ENCODE data around the gene NEK7.
"Not testable (repeated sequence)": the region's sequence is repeated elsewhere in the genome, so short reads cannot be mapped to it uniquely, and the experiment has no call there.

NEK7 gene

GRCh38 chr1:198173832-198174231 lies 17.0 kb downstream of the NEK7 start:
- no peak for FAIRE-seq

- FAIRE-seq = no peak
These were observed 17.5 kb downstream of the NEK7 start for GRCh38 chr1:198174297-198174696.

DNA sequence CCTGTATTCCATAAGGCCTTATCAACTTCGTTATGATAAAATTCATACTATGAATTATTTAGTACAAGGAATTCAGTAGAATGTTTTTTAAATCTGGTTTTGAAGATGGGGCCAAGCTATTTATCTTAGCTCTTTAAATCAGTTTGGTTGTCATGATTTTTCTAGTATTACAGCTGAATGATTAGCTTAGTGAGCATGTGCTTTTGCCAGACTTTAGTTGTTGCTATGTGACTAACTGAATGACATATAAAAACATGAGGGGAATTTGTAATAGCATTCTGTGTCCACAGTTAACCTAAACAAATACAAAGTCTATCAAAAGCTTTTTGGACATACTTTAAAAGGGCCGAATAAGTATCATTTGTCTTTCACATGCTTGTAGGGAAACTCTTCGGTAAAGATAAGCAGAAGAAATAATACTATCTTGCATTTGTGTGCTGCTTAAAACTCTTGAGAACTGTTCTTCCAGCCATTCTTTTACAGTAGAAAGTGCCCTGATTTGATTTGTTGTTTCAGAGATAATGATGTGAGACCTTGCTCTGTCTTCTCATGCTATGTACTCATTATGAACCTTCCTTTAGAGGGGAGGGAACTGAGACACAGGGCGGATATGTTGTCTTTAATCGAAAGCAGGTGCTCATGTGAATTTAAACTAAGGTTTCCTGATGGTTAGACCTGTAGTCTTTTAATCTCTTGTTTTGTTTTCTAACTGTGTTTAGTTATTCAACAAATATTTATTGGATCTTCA lies 18.8 kb downstream of the NEK7 start:
- no peak for FAIRE-seq

DNA sequence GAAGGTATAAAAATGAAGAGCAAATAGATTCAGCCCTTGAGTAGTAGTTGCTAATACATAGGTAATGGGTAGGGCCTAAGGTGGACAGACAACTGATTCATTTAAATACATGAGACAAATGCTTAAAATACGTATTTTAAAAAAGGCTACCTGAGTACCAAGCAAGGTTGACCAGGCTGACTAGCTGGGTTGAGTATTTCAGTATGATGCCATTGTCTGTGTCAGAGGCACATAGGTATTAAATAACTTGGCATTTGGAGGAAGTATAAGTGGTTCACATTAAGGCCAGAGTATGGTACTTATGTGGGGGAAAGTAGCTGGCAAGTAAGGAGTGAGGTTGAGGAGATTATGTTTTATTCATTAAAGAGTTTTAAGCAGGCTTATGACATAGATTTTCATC lies 19.4 kb downstream of the NEK7 start:
- FAIRE-seq = no peak

GRCh38 chr1:198177546-198177945 lies 20.7 kb downstream of the NEK7 start:
- no peak for FAIRE-seq

GRCh38 chr1:198178615-198179014 lies 21.8 kb downstream of the NEK7 start:
- no peak for FAIRE-seq

DNA sequence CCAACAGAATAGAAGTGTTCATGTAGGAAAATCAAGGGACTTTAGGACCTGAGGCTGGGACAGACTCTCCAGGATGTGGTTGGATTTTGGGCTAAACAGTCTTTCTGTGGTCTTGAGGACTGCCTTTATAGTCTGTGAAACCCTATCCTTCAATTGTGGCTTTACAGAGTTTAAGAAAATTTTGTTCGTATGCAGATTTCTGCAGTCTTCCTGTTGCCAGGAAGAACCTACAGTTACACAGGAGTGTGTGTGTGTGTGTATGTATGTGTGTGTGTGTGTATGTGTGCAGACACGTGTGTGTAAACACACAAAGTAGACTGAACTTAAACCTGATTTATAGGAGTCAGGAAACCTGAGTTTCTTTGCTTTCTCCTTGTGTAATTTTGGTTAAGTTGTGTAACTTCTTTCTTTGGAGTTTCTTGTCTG lies 22.8 kb downstream of the NEK7 start:
- FAIRE-seq = no peak

GRCh38 chr1:198183605-198184004 lies 26.8 kb downstream of the NEK7 start:
- no peak for FAIRE-seq

DNA sequence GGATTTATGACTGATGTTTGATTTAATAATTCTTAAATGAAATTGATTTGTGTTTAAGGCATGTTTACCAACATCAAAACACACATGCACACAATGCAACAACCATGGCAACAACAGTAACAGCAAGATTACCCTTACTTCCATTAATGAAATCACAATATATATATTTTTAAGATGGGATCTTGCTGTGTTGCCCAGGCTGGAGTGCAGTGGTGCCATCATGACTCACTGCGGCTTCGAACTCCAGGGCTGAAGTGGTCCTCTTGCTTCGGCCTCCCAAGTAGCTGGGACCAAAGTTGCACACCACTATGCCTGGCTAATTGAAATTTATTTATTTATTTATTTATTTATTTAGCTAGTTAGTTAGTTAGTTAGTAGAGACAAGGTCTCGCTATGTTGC lies 27.7 kb downstream of the NEK7 start:
- no peak for FAIRE-seq

DNA sequence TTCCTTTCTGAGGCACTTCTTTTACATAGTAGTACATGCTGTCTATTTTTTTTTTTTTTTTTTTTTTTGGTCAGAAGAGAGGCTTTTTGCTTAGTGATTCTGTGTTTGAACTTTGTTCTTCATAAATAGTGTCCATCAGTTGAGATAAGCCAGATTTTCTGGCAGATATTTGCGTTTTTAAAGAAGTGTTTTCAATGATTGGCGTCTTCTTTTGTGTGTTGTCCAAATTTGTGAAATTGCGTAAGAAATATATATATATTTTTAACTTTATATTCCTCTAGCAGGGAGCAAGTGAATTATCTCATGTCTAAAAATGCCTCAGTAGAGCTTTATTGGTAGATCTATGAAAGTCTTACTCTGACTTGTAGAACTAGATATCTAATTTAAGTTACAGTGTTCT lies 28.3 kb downstream of the NEK7 start:
- no peak for FAIRE-seq

DNA sequence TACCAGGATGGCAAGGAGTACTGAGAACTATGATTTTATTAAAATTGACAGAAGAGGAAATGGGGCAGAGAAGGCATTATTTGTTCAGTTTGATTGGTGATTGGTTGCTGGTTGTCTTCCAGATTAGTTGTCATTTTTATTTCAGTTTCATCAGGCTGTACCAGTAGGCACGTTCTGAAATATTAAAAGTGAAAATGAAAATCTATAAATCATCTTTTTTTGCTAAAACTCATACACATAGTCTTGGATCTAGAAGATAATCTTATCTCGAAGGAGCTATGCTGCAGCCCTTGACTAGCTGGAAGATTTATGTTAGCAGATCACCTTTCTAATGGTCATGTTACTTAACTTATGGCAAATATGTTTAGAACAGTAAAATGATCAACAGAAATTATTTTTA lies 29.0 kb downstream of the NEK7 start:
- FAIRE-seq = no peak

DNA sequence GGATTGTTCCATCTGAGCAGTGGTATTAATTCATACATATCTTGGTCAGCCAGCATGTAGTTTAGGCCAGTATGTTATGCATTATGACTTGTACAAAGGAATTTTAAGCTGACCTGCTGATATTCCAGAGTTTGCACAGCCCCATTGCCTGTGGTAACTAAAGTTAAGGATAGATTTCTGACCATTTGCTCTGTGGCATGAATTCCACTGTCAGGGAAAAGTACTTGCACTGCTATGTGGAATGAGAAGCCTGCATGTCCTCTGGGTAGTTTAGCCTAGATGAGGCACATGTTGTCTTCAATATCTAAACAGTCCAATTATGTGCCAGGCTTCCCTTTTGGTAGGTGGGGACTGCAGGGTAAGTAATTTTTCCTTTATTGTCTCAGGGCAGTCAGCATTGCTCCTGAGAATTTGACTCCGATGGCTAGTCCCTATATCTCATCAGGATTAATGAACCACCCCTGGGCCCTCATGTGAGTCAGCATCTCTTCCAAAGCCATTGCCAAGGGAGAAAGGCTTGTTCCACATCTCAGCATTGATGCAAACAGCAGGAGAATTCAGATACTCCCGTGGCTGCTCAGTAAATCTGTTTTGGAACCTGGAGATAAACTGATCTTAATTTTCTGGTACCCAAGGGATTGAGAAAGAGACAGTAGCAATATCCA lies 30.2 kb downstream of the NEK7 start:
- FAIRE-seq = no peak

DNA sequence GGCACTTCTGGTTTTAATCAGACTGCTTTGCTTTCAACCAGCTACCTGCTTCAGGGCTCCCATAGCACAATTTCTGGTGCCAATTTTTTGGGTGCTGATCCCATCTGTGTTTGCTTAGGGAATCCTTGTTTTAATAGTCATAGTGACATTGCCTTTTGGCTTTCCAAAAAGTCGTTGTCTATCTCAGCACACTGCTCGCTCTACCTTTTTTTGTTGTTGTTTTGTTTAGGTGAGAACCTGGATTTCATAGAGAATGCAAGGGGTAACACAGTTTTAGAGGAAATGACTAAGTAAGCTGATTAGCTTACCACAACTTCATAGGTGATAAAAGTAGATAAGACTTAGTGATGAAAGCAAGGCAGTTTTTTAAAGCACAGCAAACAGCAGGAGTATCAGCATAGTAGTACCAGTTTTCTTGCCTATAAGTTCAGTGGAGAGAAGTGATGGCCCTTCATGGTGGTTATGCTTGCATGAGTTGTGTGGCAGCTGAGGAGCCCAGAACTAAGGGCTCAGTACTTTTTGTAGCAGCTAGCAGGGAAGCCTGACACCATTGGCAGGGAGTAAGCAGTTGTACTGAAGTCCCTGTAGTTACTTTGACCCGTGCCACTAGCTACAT lies 31.3 kb downstream of the NEK7 start:
- FAIRE-seq = no peak

DNA sequence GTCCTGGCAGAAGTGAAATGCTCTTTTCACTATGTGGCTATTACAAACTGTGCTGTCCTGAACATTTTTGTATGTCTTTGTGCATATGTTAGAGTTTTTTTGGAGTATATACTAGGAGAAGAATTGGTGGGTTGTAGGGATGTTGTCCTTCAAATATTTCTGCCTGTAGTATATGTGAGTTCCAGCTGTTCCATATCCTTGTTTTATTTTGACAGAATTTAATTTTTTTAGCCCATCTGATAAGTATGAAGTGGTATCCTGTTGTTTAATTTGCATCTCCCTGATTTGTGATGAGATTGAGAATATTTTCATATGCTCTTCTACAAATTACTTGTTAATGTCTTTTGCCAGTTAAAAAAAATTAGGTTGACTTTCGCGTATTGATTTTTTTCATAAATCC lies 34.3 kb downstream of the NEK7 start:
- no peak for FAIRE-seq

GRCh38 chr1:198193871-198194270 lies 37.1 kb downstream of the NEK7 start:
- FAIRE-seq = not testable (repeated sequence)

- no peak for FAIRE-seq
These were observed 39.8 kb downstream of the NEK7 start for GRCh38 chr1:198196630-198197029.

DNA sequence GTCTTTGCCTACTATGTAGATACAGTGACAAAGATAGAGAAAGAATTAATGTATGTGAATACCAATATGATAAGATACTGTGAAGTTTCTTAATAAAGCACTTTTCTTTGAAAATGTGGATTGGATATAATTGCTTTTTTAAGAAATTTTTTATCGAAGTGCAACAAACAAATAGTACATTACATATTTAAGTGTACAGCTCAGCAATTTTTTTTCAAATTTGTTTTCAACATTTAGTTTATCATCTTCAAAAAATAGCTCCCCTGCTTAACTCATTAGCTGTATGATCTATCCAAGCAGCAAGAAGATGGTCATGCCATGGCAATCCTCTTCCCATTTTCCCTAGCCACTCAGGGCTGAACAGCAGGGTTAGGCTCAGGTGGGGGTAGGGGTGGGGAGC lies 40.5 kb downstream of the NEK7 start:
- FAIRE-seq = no peak

GRCh38 chr1:198199105-198199504 lies 42.3 kb downstream of the NEK7 start:
- FAIRE-seq = no peak

DNA sequence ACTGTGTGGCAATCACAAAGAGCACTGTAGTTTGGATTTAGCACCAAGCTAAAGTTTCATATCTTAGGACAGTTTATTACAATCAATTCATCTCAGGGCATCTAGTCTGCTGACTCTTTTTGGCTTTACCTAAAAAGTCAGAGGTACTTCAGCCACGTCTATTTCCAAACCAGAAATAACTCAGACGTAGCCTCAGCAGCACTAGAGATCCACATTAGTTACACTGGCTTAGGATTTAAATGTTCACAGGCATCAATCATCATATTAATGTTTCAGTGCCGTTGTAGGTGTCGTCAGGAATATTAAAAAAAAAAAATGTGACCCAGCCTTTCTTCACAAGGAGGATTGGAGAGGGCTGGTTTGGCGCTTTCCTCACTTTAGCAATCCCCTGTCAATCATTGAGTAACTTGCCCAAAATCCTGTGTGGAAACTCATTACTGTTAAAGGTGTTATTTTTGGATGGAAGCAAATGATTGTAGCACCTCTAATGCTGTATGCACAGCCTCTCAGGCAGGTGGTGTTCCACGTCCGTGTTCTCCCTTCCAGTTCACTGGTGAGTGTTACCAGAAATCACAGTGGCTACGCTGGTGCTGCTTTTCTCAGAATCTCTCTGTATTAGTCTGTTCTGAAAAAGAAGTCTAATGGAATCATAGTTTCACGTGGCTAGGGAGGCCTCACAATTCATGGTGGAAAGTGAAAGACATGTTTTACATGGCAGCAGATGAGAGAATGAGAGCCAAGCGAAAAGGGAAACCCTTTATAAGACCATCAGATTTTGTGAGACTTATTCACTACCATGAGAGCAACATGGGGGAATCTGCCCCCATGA lies 45.4 kb downstream of the NEK7 start:
- no peak for FAIRE-seq

- no peak for FAIRE-seq
These were observed 46.6 kb downstream of the NEK7 start for GRCh38 chr1:198203434-198203833.

DNA sequence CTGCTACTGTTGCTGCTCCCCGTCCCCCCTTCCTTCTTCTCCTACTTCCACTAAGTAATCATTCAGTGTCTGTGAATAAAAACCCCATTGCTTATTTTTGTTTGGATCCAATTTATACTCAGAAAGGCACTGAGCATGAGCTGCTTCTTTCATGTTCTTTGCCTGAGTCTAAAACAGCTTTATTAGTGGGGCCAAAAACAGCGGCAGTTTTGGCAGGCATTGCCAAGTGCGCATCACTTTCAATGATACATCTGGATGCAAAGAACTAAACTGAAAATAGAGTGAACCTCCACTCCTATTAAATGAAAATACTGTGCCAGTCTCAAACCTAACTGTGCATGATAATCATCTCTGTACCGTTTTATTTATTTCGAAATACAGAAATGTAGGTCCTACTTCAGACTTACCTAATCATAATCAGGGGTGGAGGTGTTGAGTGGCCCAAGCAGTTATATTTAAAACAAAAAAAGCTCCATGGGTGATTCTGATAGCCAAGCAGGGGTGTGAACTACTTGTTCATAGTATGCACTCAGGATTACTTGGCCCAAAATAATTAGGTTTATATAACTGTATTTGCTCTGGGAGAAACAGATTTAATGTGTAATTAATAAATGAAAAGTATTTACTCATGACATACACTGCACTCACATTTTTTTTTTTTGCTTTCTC lies 48.4 kb downstream of the NEK7 start:
- FAIRE-seq = no peak

GRCh38 chr1:198206292-198206691 lies 49.5 kb downstream of the NEK7 start:
- FAIRE-seq = no peak

- FAIRE-seq = no peak
These were observed 54.9 kb downstream of the NEK7 start for GRCh38 chr1:198211696-198212095.
